Mucosa of descending colon (tissue), 3 donors: Measurements from ENCODE around the gene IRAK2. TPM values are rescaled to one million over a fixed set of nuclear protein-coding genes. Genes with fewer than 3 reads are reported as not detected.

Experiments used
- ATAC-seq: fragments of 200-7000 bp; cut with Tn5 transposase; one replicate; pipeline ENCODE4 v1.9.1; 2020; ENCODE audit warnings: mild to moderate bottlenecking, moderate library complexity
- DNase-seq, 3 donors: peaks; one replicate each; pipeline ENCODE4 v3.0.0-alpha.2; 2020
- H3K36me3 ChIP-seq: fragments of 200-600 bp; one replicate; pipeline ENCODE4 v1.8.0; 2021; ENCODE audit warnings: low read depth, mild to moderate bottlenecking
- H3K4me1 ChIP-seq: fragments of 200-600 bp; one replicate; pipeline ENCODE4 v1.8.0; 2021; ENCODE audit warnings: low read depth, mild to moderate bottlenecking
- H3K4me3 ChIP-seq: fragments of 200-600 bp; one replicate; pipeline ENCODE4 v1.8.0; 2021; ENCODE audit warnings: mild to moderate bottlenecking
- H3K9me3 ChIP-seq: fragments of 200-600 bp; one replicate; pipeline ENCODE4 v1.8.0; 2021; ENCODE audit warnings: mild to moderate bottlenecking
- intact Hi-C, 2 donors: fragments of 100-400 bp; cut with DNase I in 1 of 2; cut with micrococcal nuclease in 1 of 2; formaldehyde crosslinking; loops; one replicate each; pipeline versions ENCODE4 v1.11.0 to v1.11.1; 2022; cut with DNase I, micrococcal nuclease
- total RNA-seq, 3 donors: library from RNA; stranded (reverse); fragmentation: NEBNext Ultra II Directional in 2 of 3; extraction: Animal tissue kit (Norgen Biotek cat#: 25700) in 2 of 3; gene quantifications; one replicate each; pipeline versions ENCODE4 v1.2.1 to v1.2.4, GENCODE V29; 2021 to 2023
- TF ChIP-seq, protein P1 (sequence below): fragments of 200-600 bp; IDR thresholded peaks from one replicate; pipeline ENCODE4 v1.8.0; 2022; ENCODE audit warnings: antibody characterized with exemption, mild to moderate bottlenecking
- donor health status: DM: no; HTN: no; CAD: no; lungs with moderate emphysema.
- donor health status: DM: no; HTN: no; CAD: no.
- donor health status: DM: no; HTN: yes; CAD: no.

The IRAK2 gene
- total RNA-seq, 3 donors from 2014 or later = 1.1 to 3.2 (median 2.4) TPM

DNA sequence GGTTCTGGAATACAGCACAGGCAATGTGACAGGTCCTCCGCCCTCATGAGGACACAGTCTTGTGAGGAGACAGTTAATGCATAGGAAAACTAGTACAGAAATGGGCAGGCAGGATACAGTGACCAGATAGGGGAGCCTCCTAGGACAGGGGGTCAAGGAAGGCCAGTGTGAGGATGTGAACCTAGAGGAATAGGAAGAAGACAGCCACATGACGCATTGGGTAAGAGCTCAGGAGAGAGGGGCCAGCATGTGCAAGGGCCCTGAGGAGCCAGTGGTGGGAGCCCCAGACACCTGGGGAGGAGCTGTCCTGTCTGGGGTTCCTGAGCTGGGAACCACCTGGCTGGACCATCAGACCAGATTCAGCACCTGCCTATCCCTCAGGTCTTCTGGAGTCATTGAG is 15.6 kb downstream of the IRAK2 start:
- no peak overlapping the region for H3K4me3 ChIP-seq
- TF ChIP-seq, protein P1, sequence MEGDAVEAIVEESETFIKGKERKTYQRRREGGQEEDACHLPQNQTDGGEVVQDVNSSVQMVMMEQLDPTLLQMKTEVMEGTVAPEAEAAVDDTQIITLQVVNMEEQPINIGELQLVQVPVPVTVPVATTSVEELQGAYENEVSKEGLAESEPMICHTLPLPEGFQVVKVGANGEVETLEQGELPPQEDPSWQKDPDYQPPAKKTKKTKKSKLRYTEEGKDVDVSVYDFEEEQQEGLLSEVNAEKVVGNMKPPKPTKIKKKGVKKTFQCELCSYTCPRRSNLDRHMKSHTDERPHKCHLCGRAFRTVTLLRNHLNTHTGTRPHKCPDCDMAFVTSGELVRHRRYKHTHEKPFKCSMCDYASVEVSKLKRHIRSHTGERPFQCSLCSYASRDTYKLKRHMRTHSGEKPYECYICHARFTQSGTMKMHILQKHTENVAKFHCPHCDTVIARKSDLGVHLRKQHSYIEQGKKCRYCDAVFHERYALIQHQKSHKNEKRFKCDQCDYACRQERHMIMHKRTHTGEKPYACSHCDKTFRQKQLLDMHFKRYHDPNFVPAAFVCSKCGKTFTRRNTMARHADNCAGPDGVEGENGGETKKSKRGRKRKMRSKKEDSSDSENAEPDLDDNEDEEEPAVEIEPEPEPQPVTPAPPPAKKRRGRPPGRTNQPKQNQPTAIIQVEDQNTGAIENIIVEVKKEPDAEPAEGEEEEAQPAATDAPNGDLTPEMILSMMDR = no peak
- no peak for DNase-seq
- intact Hi-C loops = no loop called here
- H3K4me1 ChIP-seq = no peaks in the 10 kb centered on the region
- peak; percentile 10 for ATAC-seq
- H3K36me3 ChIP-seq = no peaks in the 10 kb centered on the region
- H3K9me3 ChIP-seq = no peaks in the 10 kb centered on the region

DNA sequence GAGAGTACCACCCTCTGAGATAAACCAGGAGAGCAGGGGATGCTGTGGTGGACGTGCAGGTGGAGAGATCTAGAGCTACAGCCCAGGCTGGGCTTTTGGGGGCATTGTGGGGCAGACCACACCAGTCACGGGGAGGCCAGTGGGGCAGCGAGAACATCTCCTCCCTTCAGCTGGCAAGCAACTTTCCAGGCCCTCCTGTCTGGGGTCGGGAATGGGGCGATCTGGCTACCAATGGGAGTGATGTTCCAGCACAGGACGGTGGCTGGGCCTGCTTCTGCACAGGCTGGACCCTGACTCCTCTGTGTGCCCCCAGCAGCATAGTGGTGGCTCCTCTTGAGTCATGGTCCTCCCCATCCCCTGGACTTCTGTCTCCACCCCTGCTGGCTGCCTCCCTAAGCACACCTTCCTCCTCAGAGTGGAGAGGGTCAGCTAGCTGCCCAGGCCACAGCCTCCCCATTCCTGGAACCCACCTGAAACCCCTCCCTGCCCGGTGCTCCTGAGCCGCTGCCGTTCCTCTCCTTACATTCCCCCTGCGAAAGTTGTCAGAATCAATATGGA is 16.1 kb downstream of the IRAK2 start:
- intact Hi-C loops = no loop called here
- ATAC-seq (no peak), DNase-seq (no peak)
- Histone ChIP-seq H3K36me3 (no peaks in the 10 kb centered on the region), H3K4me3 (no peak overlapping the region), H3K4me1 (no peaks in the 10 kb centered on the region), H3K9me3 (no peaks in the 10 kb centered on the region)
- TF ChIP-seq, protein P1 = no peak

- Histone ChIP-seq H3K4me1 (no peaks in the 10 kb centered on the region), H3K9me3 (no peaks in the 10 kb centered on the region), H3K36me3 (no peaks in the 10 kb centered on the region), H3K4me3 (no peak overlapping the region)
- ATAC-seq (no peak), DNase-seq (no peak)
- intact Hi-C loops = no loop called here
- TF ChIP-seq, protein P1 = no peak
Measured at GRCh38 chr3:10182950-10183349, 18.2 kb downstream of the IRAK2 start.

GRCh38 chr3:10184250-10184649 is 19.5 kb downstream of the IRAK2 start:
- H3K4me1 ChIP-seq = peaks cover under 1% of the 10 kb centered on the region
- no peak overlapping the region for H3K4me3 ChIP-seq
- no peaks in the 10 kb centered on the region for H3K36me3 ChIP-seq
- TF ChIP-seq, protein P1 = no peak
- DNase-seq = no peak
- no peak for ATAC-seq
- intact Hi-C loops = no loop called here
- no peaks in the 10 kb centered on the region for H3K9me3 ChIP-seq

DNA sequence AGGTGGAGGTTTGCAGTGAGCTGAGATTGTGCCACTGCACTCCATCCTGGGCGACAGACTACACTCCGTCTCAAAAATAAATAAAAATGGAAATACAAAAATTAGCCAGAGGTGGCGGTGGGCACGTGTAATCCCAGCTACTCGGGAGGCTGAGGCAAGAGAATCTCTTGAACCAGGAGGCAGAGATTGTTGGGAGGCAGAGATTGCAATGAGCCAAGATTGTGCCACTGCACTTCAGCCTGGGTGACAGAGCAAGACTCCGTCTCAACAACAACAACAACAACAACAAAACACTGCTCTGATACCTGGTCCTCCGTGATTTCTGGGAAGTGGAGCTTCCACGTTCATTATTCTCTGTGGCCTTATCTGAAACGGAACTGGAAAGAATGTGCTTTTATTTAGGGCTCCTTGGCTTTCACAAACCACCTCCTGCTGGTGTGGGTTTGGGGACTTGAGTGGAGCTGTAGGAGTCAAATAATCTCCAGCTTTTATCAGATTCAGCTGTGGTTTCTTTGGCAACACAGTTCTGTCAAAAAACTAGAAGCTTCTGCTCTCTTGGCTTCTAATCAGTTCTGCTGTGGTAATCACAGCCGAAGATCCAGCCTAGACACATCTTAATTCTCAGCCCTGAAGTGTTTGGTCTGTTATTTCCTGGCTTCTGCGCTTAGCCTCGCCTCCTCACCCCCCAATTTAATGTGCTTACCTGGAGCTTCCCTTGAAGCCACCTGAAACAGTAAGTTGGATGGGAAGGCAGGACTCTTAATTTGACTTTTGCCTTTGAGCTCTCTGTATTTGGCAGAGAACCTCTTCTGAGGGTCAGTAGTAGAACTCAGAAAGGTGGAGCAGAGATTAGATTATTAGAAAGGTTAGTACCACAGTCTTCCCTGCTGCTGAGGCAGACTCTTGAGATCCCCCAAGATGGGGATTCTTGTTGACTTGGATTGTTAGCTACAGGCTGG is 21.4 kb downstream of the IRAK2 start:
- intact Hi-C loops = no loop called here
- H3K4me3 ChIP-seq = no peak overlapping the region
- TF ChIP-seq, protein P1 = no peak
- DNase-seq (no peak), ATAC-seq (peak; percentile 6)
- H3K36me3 ChIP-seq = no peaks in the 10 kb centered on the region
- H3K9me3 ChIP-seq = no peaks in the 10 kb centered on the region
- peaks cover 12% of the 10 kb centered on the region for H3K4me1 ChIP-seq
